Pancreas (tissue), 10 donors: ENCODE measurements around the gene NEK6. TPM values are rescaled to one million over a fixed set of nuclear protein-coding genes. Genes with fewer than 3 reads are reported as not detected.

Experiments
- ATAC-seq, 4 donors: fragments of 200-7000 bp; cut with Tn5 transposase; one replicate each; pipeline versions ENCODE4 v1.8.0 to v1.9.1; 2020; ENCODE audit warnings: mild to moderate bottlenecking in 4 of 4, moderate library complexity in 4 of 4
- DNase-seq, 6 donors: peaks; one replicate each; pipeline ENCODE4 v3.0.0-alpha.2; 2020
- FAIRE-seq: peaks from 2 replicates; lab custom pipeline; 2012; peaks lifted over from hg19 to GRCh38; lab: Jason Lieb, UNC
- H3K27ac ChIP-seq, 4 donors: fragments of 200-600 bp; sonication (generic); 1 replicate in 3 of 4; 2 replicates in 1 of 4; pipeline versions ENCODE4 v1.5.0 to v1.8.0; 2020
- H3K27me3 ChIP-seq, 4 donors: fragments of 200-600 bp; one replicate each; pipeline ENCODE4 v1.8.0; 2021
- H3K36me3 ChIP-seq, 3 donors: fragments of 200-600 bp; sonication (generic) in 1 of 3; one replicate each; pipeline versions ENCODE4 v1.5.0 to v1.8.0; 2020 to 2021
- H3K4me1 ChIP-seq, 3 donors: fragments of 200-600 bp; one replicate each; pipeline ENCODE4 v1.8.0; 2021
- H3K4me3 ChIP-seq, 4 donors: fragments of 200-600 bp; sonication (generic) in 2 of 4; one replicate each; pipeline versions ENCODE4 v1.5.0 to v1.8.0; 2020 to 2021
- H3K9me3 ChIP-seq, 4 donors: fragments of 200-600 bp; one replicate each; pipeline ENCODE4 v1.8.0; 2021
- CTCF ChIP-seq, 4 donors: fragments of 200-600 bp; sonication (generic) in 3 of 4; IDR thresholded peaks; one replicate each; pipeline versions ENCODE4 v1.5.0 to v1.8.0; 2021; ENCODE audit warnings: antibody characterized with exemption in 4 of 4
- WGBS, 2 donors: extraction: QIAGEN DNeasy Blood & Tissue Kit; methylation state at CpG; one replicate each; pipeline ENCODE4 v1.1.7; 2013; 5-methylcytosine and 5-hydroxymethylcytosine counted together
- intact Hi-C, 3 donors: fragments of 100-400 bp; cut with DNase I; formaldehyde crosslinking; loops; one replicate each; pipeline versions ENCODE4 v1.11.1 to v1.14.2; 2022
- polyA plus RNA-seq, 2 donors: library from polyadenylated mRNA; stranded (reverse); fragments of 200-250 nt; gene quantifications; one replicate each; pipeline ENCODE4 v1.2.3, GENCODE V29; 2013
- total RNA-seq, 6 donors: library from RNA; stranded (reverse); fragmentation: NEBNext Ultra II Directional in 4 of 6; extraction: Animal tissue kit (Norgen Biotek cat#: 25700) in 4 of 6; gene quantifications; one replicate each; pipeline versions ENCODE4 v1.2.1 to v1.2.4, GENCODE V29; 2021 to 2023
- donor health status: healthy with polysubstance abuse.
- donor health status: DM: no; HTN: no; CAD: no; lungs with moderate emphysema.
- donor health status: DM: no; HTN: no; CAD: no.
- donor health status: control.
- donor health status: control.
- donor health status: Bipolar disorder and iron deficiency.
- donor health status: DM: yes; HTN: yes; CAD: no.
- donor health status: DM: no; HTN: no; CAD: no.
- donor health status: DM: no; HTN: no; CAD: no.
- donor health status: DM: yes; HTN: yes; CAD: no.

Gene NEK6
- total and polyA plus RNA-seq, 8 donors = 7.8 to 67.0 (median 29.7) TPM

- intact Hi-C loops = no loop called here
- ATAC-seq = no peak
- WGBS, 2 donors = 91 to 92% methylated on average over 21 of the region's 21 CpGs
- no peak for FAIRE-seq
- no peak for TF ChIP-seq CTCF (IDR thresholded peaks at IDR 0.05)
- Histone ChIP-seq H3K4me1 (peaks cover 16 to 30% (median 23%) of the 10 kb centered on the region in 3 donors), H3K36me3 (no peaks in the 10 kb centered on the region), H3K27ac (no peak overlapping the region), H3K4me3 (no peak overlapping the region), H3K27me3 (no peaks in the 10 kb centered on the region), H3K9me3 (no peaks in the 10 kb centered on the region)
- no peak for DNase-seq
These were observed 15.8 kb downstream of the NEK6 start for GRCh38 chr9:124273427-124274160.

GRCh38 chr9:124274226-124274625 is 16.5 kb downstream of the NEK6 start:
- FAIRE-seq = no peak
- Histone ChIP-seq H3K9me3 (no peaks in the 10 kb centered on the region), H3K4me3 (no peak overlapping the region), H3K4me1 (peaks cover 15 to 37% (median 23%) of the 10 kb centered on the region in 3 donors), H3K27ac (no peak overlapping the region), H3K27me3 (no peaks in the 10 kb centered on the region), H3K36me3 (no peaks in the 10 kb centered on the region)
- no peak for DNase-seq
- intact Hi-C loops = no loop called here
- 93 to 94% methylated on average over 6 of the region's 6 CpGs for WGBS, 2 donors
- ATAC-seq = no peak
- TF ChIP-seq CTCF (IDR thresholded peaks at IDR 0.05) = no peak

- FAIRE-seq = no peak
- Histone ChIP-seq H3K9me3 (no peaks in the 10 kb centered on the region), H3K4me3 (no peak overlapping the region), H3K27me3 (no peaks in the 10 kb centered on the region), H3K4me1 (peaks cover 15 to 42% (median 23%) of the 10 kb centered on the region in 3 donors), H3K36me3 (no peaks in the 10 kb centered on the region), H3K27ac (no peak overlapping the region)
- no peak for TF ChIP-seq CTCF (IDR thresholded peaks at IDR 0.05)
- ATAC-seq = no peak
- DNase-seq = no peak
- intact Hi-C loops = no loop called here
- 94 to 95% methylated on average over 7 of the region's 7 CpGs for WGBS, 2 donors
These were observed 17.0 kb downstream of the NEK6 start for GRCh38 chr9:124274738-124275137.

GRCh38 chr9:124277420-124277819 is 19.7 kb downstream of the NEK6 start:
- FAIRE-seq (no peak), ATAC-seq (no peak), DNase-seq (no peak)
- Histone ChIP-seq H3K4me3 (no peak overlapping the region), H3K27ac (no peak overlapping the region), H3K4me1 (peaks cover 0 to 28% (median 11%) of the 10 kb centered on the region in 3 donors), H3K36me3 (no peaks in the 10 kb centered on the region), H3K27me3 (no peaks in the 10 kb centered on the region), H3K9me3 (no peaks in the 10 kb centered on the region)
- intact Hi-C loops = no loop called here
- 90 to 93% methylated on average over 17 of the region's 17 CpGs for WGBS, 2 donors
- no peak for TF ChIP-seq CTCF (IDR thresholded peaks at IDR 0.05)

GRCh38 chr9:124278054-124278540 is 20.3 kb downstream of the NEK6 start:
- TF ChIP-seq CTCF (IDR thresholded peaks at IDR 0.05) = no peak
- ATAC-seq (no peak), DNase-seq (no peak), FAIRE-seq (no peak)
- Histone ChIP-seq H3K9me3 (no peaks in the 10 kb centered on the region), H3K4me1 (peaks cover 0 to 30% (median 17%) of the 10 kb centered on the region in 3 donors), H3K27me3 (no peaks in the 10 kb centered on the region), H3K27ac (no peak overlapping the region), H3K4me3 (no peak overlapping the region), H3K36me3 (no peaks in the 10 kb centered on the region)
- intact Hi-C loops = no loop called here
- WGBS, 2 donors = 88 to 92% methylated on average over 18 of the region's 18 CpGs
